ENCODE data around the gene TTC28. TPM values are rescaled to one million over a fixed set of nuclear protein-coding genes. Genes with fewer than 3 reads are reported as not detected.

Gene TTC28
- total RNA-seq, 1 donor from 2014 or later: 79.5 TPM

- DNase-seq (ENCODE audit: low spot score in 2 of 2): no peak
- FAIRE-seq: no peak
Measured at GRCh38 chr22:28450109-28450508, 229.5 kb downstream of the TTC28 start.

GRCh38 chr22:28449041-28449440 lies 230.6 kb downstream of the TTC28 start:
- DNase-seq (ENCODE audit: low spot score in 2 of 2) (no peak), FAIRE-seq (no peak)

GRCh38 chr22:28448625-28449024 lies 231.0 kb downstream of the TTC28 start:
- DNase-seq (ENCODE audit: low spot score in 2 of 2) (no peak), FAIRE-seq (no peak)

GRCh38 chr22:28444659-28445058 lies 235.0 kb downstream of the TTC28 start:
- FAIRE-seq: no peak
- DNase-seq (ENCODE audit: low spot score in 2 of 2): no peak

GRCh38 chr22:28443526-28443876 lies 236.1 kb downstream of the TTC28 start:
- peak; percentile 48 to 66 for DNase-seq (ENCODE audit: low spot score in 2 of 2)
- FAIRE-seq: no peak

- no peak for FAIRE-seq
- DNase-seq (ENCODE audit: low spot score in 2 of 2): peak; percentile 24 to 35
Measured at GRCh38 chr22:28442711-28443525, 236.7 kb downstream of the TTC28 start.

- peak; percentile 69 to 82 for DNase-seq (ENCODE audit: low spot score in 2 of 2)
- no peak for FAIRE-seq
Measured at GRCh38 chr22:28442264-28442710, 237.4 kb downstream of the TTC28 start.

GRCh38 chr22:28441720-28442263 lies 237.8 kb downstream of the TTC28 start:
- DNase-seq (ENCODE audit: low spot score in 2 of 2): peak; percentile 17 to 37
- no peak for FAIRE-seq

GRCh38 chr22:28440592-28441390 lies 238.8 kb downstream of the TTC28 start:
- DNase-seq (ENCODE audit: low spot score in 2 of 2): peak in 1 of 2 donors; percentile 13
- no peak for FAIRE-seq

GRCh38 chr22:28438183-28438768 lies 241.4 kb downstream of the TTC28 start:
- FAIRE-seq (no peak), DNase-seq (ENCODE audit: low spot score in 2 of 2) (no peak)

GRCh38 chr22:28435982-28436381 lies 243.7 kb downstream of the TTC28 start:
- DNase-seq (ENCODE audit: low spot score in 2 of 2) (no peak), FAIRE-seq (no peak)

GRCh38 chr22:28435140-28435768 lies 244.4 kb downstream of the TTC28 start:
- DNase-seq (ENCODE audit: low spot score in 2 of 2): no peak
- FAIRE-seq: no peak

- DNase-seq (ENCODE audit: low spot score in 2 of 2) (no peak), FAIRE-seq (no peak)
Measured at GRCh38 chr22:28430466-28431025, 249.1 kb downstream of the TTC28 start.

- FAIRE-seq (no peak), DNase-seq (ENCODE audit: low spot score in 2 of 2) (no peak)
Measured at GRCh38 chr22:28429711-28430110, 249.9 kb downstream of the TTC28 start.

GRCh38 chr22:28428271-28428670 lies 251.4 kb downstream of the TTC28 start:
- DNase-seq (ENCODE audit: low spot score in 2 of 2): no peak
- no peak for FAIRE-seq

- no peak for DNase-seq (ENCODE audit: low spot score in 2 of 2)
- FAIRE-seq: no peak
Measured at GRCh38 chr22:28426346-28427132, 253.1 kb downstream of the TTC28 start.

- FAIRE-seq (no peak), DNase-seq (ENCODE audit: low spot score in 2 of 2) (no peak)
Measured at GRCh38 chr22:28425211-28425610, 254.4 kb downstream of the TTC28 start.

- FAIRE-seq (no peak), DNase-seq (ENCODE audit: low spot score in 2 of 2) (no peak)
Measured at GRCh38 chr22:28424427-28425080, 255.1 kb downstream of the TTC28 start.

GRCh38 chr22:28419919-28420318 lies 259.7 kb downstream of the TTC28 start:
- no peak for DNase-seq (ENCODE audit: low spot score in 2 of 2)
- FAIRE-seq: no peak
